Measurements from ENCODE around the gene KEL.

- TF ChIP-seq CTCF (IDR thresholded peaks at IDR 0.05; ENCODE audit: low read length), result no peak
- no peak for TF ChIP-seq EZH2 (optimal IDR thresholded peaks at IDR 0.05; ENCODE audit: low read depth, low read length)
These were observed 43.6 kb upstream of the KEL start for GRCh38 chr7:143005632-143006260.
